HCT116 (cell line): ENCODE data around the gene BBS2. TPM values are rescaled to one million over a fixed set of nuclear protein-coding genes. Genes with fewer than 3 reads are reported as not detected.

Experiments used
- ATAC-seq: fragments of 200-7000 bp; cut with Tn5 transposase; 2 replicates; pipeline ENCODE4 v1.9.1; 2020; ENCODE audit warnings: mild to moderate bottlenecking, moderate library complexity
- BruUV-seq: library from RNA; stranded (reverse); fragments of 400-500 nt; replicated peaks from 2 replicates; lab custom pipeline; 2021; lab: Mats Ljungman, UMichigan
- CTCF ChIA-PET: fragments of 300-600 bp; sonication (Branson Sonifier 250); formaldehyde crosslinking; loops from one replicate; lab custom pipeline; 2021; ENCODE audit warnings: antibody characterized with exemption; lab: Charles Lee
- POLR2A ChIA-PET: fragments of 300-600, 350-600 bp; sonication (Branson Sonifier 250); formaldehyde crosslinking; loops from one replicate; lab custom pipeline; 2021; ENCODE audit warnings: antibody characterized with exemption; lab: Charles Lee
- RAD21 ChIA-PET, 2 experiments: fragments of 300-600 bp; sonication (Branson Sonifier 250); formaldehyde crosslinking; loops; one replicate each; lab custom pipeline; 2023; ENCODE audit warnings: low total read pairs in 2 of 2; ENCODE audit not compliant: uncharacterized antibody in 2 of 2, unreplicated experiment in 2 of 2, low non-redundant PET in 1 of 2; lab: Charles Lee
- DNase-seq: peaks from one replicate; pipeline ENCODE4 v3.0.0-alpha.2; 2010; ENCODE audit warnings: low read depth, low spot score
- H2AFZ ChIP-seq: fragments of 200-600 bp; shearing (Covaris generic), sonication (generic); 2 replicates; pipeline ENCODE4 v1.6.1; 2017; ENCODE audit warnings: low read depth, mixed run types, mixed read lengths, antibody characterized with exemption, low read length; ENCODE audit not compliant: poor library complexity, severe bottlenecking
- H3K27ac ChIP-seq: 2 replicates; pipeline ENCODE4 v1.5.1; 2012; ENCODE audit warnings: low read depth, low read length
- H3K27me3 ChIP-seq: fragments of 200-600 bp; sonication (generic); 2 replicates; pipeline ENCODE4 v1.6.1; 2016; ENCODE audit warnings: mixed run types, low read length, mixed read lengths; ENCODE audit not compliant: insufficient read depth
- H3K36me3 ChIP-seq, 2 experiments: fragments of 200-500 bp in 1 of 2; fragments of 200-600 bp in 1 of 2; sonication (Bioruptor generic) in 1 of 2; sonication (generic) in 1 of 2; 2 replicates each; pipeline versions ENCODE4 v1.5.1 to v1.6.1; 2014 to 2016; ENCODE audit warnings: low read length in 2 of 2, inconsistent platforms in 1 of 2, mixed read lengths in 1 of 2, mixed run types in 1 of 2; ENCODE audit not compliant: insufficient read depth in 2 of 2, control insufficient read depth in 1 of 2
- H3K4me1 ChIP-seq, 2 experiments: fragments of 200-600 bp in 1 of 2; sonication (generic) in 1 of 2; 2 replicates each; pipeline versions ENCODE4 v1.5.1 to v1.6.1; 2012 to 2017; ENCODE audit warnings: low read length in 2 of 2, inconsistent platforms in 1 of 2, mild to moderate bottlenecking in 1 of 2, mixed read lengths in 1 of 2, mixed run types in 1 of 2, moderate library complexity in 1 of 2; ENCODE audit not compliant: insufficient read depth in 2 of 2, control insufficient read depth in 1 of 2
- H3K4me2 ChIP-seq: fragments of 200-600 bp; sonication (generic); 2 replicates; pipeline ENCODE4 v1.6.1; 2017; ENCODE audit warnings: mixed run types, low read length, mixed read lengths
- H3K4me3 ChIP-seq, 2 experiments: fragments of 200-600 bp in 1 of 2; sonication (generic) in 1 of 2; replicated peaks in 1 of 2; 2 replicates each; pipeline ENCODE4 v1.5.1; 2011 to 2016; ENCODE audit warnings: low read length in 2 of 2, control low read depth in 1 of 2, low read depth in 1 of 2, mild to moderate bottlenecking in 1 of 2, mixed read lengths in 1 of 2, mixed run types in 1 of 2
- H3K79me2 ChIP-seq: fragments of 200-600 bp; sonication (generic); 2 replicates; pipeline ENCODE4 v1.6.1; 2017; ENCODE audit warnings: mild to moderate bottlenecking, mixed run types, low read length, moderate library complexity, mixed read lengths; ENCODE audit not compliant: insufficient read depth
- H3K9ac ChIP-seq: fragments of 200-600 bp; sonication (generic); 2 replicates; pipeline ENCODE4 v1.6.1; 2016; ENCODE audit warnings: low read length, mixed read lengths
- H3K9me2 ChIP-seq: fragments of 200-600 bp; sonication (generic), shearing (Covaris generic); 2 replicates; pipeline ENCODE4 v1.6.1; 2017; ENCODE audit warnings: mixed run types, mild to moderate bottlenecking, moderate library complexity; ENCODE audit not compliant: insufficient read depth
- H3K9me3 ChIP-seq, 2 experiments: fragments of 200-500 bp in 1 of 2; fragments of 200-600 bp in 1 of 2; sonication (Bioruptor generic) in 1 of 2; sonication (generic) in 1 of 2; 2 replicates each; pipeline ENCODE4 v1.6.1; 2014 to 2017; ENCODE audit warnings: low read length in 2 of 2, mixed read lengths in 2 of 2, inconsistent platforms in 1 of 2, low read depth in 1 of 2, mild to moderate bottlenecking in 1 of 2, mixed run types in 1 of 2, moderate library complexity in 1 of 2; ENCODE audit not compliant: control insufficient read depth in 1 of 2, insufficient read depth in 1 of 2
- H4K20me1 ChIP-seq: fragments of 200-600 bp; sonication (generic), shearing (Covaris generic); 2 replicates; pipeline ENCODE4 v1.6.1; 2017; ENCODE audit warnings: mixed run types, mild to moderate bottlenecking, moderate library complexity; ENCODE audit not compliant: insufficient read depth
- ATF3 ChIP-seq: IDR thresholded peaks from 2 replicates; pipeline ENCODE4 v1.6.1; 2012
- CBX3 ChIP-seq: IDR thresholded peaks from 2 replicates; pipeline ENCODE4 v1.6.1; 2012; ENCODE audit warnings: low read depth
- CTCF ChIP-seq, 3 experiments: fragments of 200-600 bp in 1 of 3; sonication (generic) in 1 of 3; IDR thresholded peaks in 2 of 3; conservative IDR thresholded peaks in 1 of 3; 2 replicates each; pipeline ENCODE4 v1.5.1; 2012 to 2017; ENCODE audit warnings: low read depth in 2 of 3, low read length in 2 of 3, antibody characterized with exemption in 1 of 3, borderline replicate concordance in 1 of 3, control low read depth in 1 of 3, mild to moderate bottlenecking in 1 of 3, mixed read lengths in 1 of 3, mixed run types in 1 of 3, moderate library complexity in 1 of 3; ENCODE audit not compliant: insufficient read depth in 1 of 3
- EGR1 ChIP-seq: IDR thresholded peaks from 2 replicates; pipeline ENCODE4 v1.6.1; 2012; ENCODE audit warnings: low read depth
- ELF1 ChIP-seq: IDR thresholded peaks from 2 replicates; pipeline ENCODE4 v1.6.1; 2012; ENCODE audit warnings: low read depth, borderline replicate concordance
- EZH2 ChIP-seq: fragments of 200-600 bp; sonication (generic); IDR thresholded peaks from 2 replicates; pipeline ENCODE4 v1.6.1; 2017; ENCODE audit warnings: antibody characterized with exemption, mixed run types
- EZH2phosphoT487 ChIP-seq: fragments of 200-600 bp; IDR thresholded peaks from 2 replicates; pipeline ENCODE4 v1.6.1; 2018; ENCODE audit warnings: antibody characterized with exemption, borderline replicate concordance
- FOSL1 ChIP-seq: IDR thresholded peaks from 2 replicates; pipeline ENCODE4 v1.6.1; 2012; ENCODE audit warnings: low read depth
- JUND ChIP-seq: IDR thresholded peaks from 2 replicates; pipeline ENCODE4 v1.6.1; 2012
- MAX ChIP-seq: IDR thresholded peaks from 2 replicates; pipeline ENCODE4 v1.6.1; 2012
- POLR2A ChIP-seq: IDR thresholded peaks from 2 replicates; pipeline ENCODE4 v1.7.0; 2011; ENCODE audit warnings: borderline replicate concordance; ENCODE audit not compliant: insufficient read depth, insufficient read length; ENCODE audit errors: extremely low read depth
- POLR2AphosphoS5 ChIP-seq: IDR thresholded peaks from 2 replicates; pipeline ENCODE4 v1.6.1; 2011; ENCODE audit warnings: mild to moderate bottlenecking, low read depth, low read length, moderate library complexity
- RAD21 ChIP-seq: IDR thresholded peaks from 2 replicates; pipeline ENCODE4 v1.6.1; 2012; ENCODE audit warnings: low read depth, mild to moderate bottlenecking
- REST ChIP-seq: IDR thresholded peaks from 2 replicates; pipeline ENCODE4 v1.6.1; 2012; ENCODE audit warnings: low read depth
- SIN3A ChIP-seq: IDR thresholded peaks from 2 replicates; pipeline ENCODE4 v1.6.1; 2012; ENCODE audit warnings: low read depth
- SP1 ChIP-seq: IDR thresholded peaks from 2 replicates; pipeline ENCODE4 v1.6.1; 2012; ENCODE audit warnings: low read depth
- SRF ChIP-seq: IDR thresholded peaks from 2 replicates; pipeline ENCODE4 v1.6.1; 2012; ENCODE audit warnings: low read depth
- TCF7L2 ChIP-seq: IDR thresholded peaks from 2 replicates; pipeline ENCODE4 v1.7.0; 2011; ENCODE audit warnings: borderline replicate concordance, inconsistent platforms; ENCODE audit not compliant: insufficient read depth, insufficient read length; ENCODE audit errors: extremely low read depth
- YY1 ChIP-seq: IDR thresholded peaks from 2 replicates; pipeline ENCODE4 v1.6.1; 2011; ENCODE audit warnings: low read length, low read depth, moderate library complexity, mild to moderate bottlenecking; ENCODE audit not compliant: insufficient replicate concordance; ENCODE audit errors: extremely low read depth
- ZFX ChIP-seq: fragments of 450-650 bp; IDR thresholded peaks from 2 replicates; pipeline ENCODE4 v1.6.1; 2017
- ZNF274 ChIP-seq: fragments of 200-500 bp; sonication (Bioruptor generic); IDR thresholded peaks from 2 replicates; pipeline ENCODE4 v1.6.1; 2014; ENCODE audit warnings: mild to moderate bottlenecking, low read depth, low read length, inconsistent platforms
- intact Hi-C: fragments of 100-400 bp; cut with micrococcal nuclease; formaldehyde crosslinking; loops from 2 replicates; pipeline ENCODE4 v1.10.0; 2022
- total RNA-seq: library from RNA; stranded (reverse); gene quantifications from one replicate; pipeline ENCODE4 v1.2.1, GENCODE V29; 2021; ENCODE audit not compliant: unreplicated experiment

Gene BBS2
- total RNA-seq, 1 experiment from 2014 or later: 26.7 TPM

GRCh38 chr16:56510544-56510943, 9.3 kb downstream of the BBS2 start (continued):
- no peak for TF ChIP-seq EZH2
- TF ChIP-seq FOSL1: no peak
- no peak for TF ChIP-seq ZNF274
- no peak for TF ChIP-seq ZFX
- no peak for TF ChIP-seq RAD21
- no peak for TF ChIP-seq JUND
- TF ChIP-seq, all 23 proteins: peak for 0

- intact Hi-C loops: no loop called here
- Histone ChIP-seq H2AFZ (no peak overlapping the region), H3K4me3 (no peak overlapping the region), H4K20me1 (no peaks in the 10 kb centered on the region), H3K4me1 (no peaks in the 10 kb centered on the region), H3K4me2 (no peak overlapping the region), H3K27ac (no peak overlapping the region), H3K9me3 (no peaks in the 10 kb centered on the region), H3K36me3 (peaks cover 0 to 15% of the 10 kb centered on the region in 2 experiments; a peak in 1 of 4 replicates), H3K9ac (no peak overlapping the region), H3K27me3 (no peaks in the 10 kb centered on the region), H3K79me2 (no peaks in the 10 kb centered on the region), H3K9me2 (no peaks in the 10 kb centered on the region)
- ChIA-PET RAD21 (no interaction called here), POLR2A (interaction anchor here (1.5 kb wide), 1 partner anchor 13 kb away, joined by 4 read pairs; the partner anchor contains the start of gene BBS2), CTCF (no interaction called here)
- no peak for DNase-seq
- no TSS peak for BruUV-seq
- ATAC-seq: no peak
- TF ChIP-seq REST (no peak), CTCF (IDR thresholded peaks at IDR 0.05 in 2 of 3, conservative IDR thresholded peaks at IDR 0.05 in 1 of 3; ENCODE audit: borderline replicate concordance in 1 of 3, insufficient read depth in 1 of 3, low read depth in 2 of 3, low read length in 2 of 3) (no peak), RAD21 (no peak), EGR1 (no peak), ZFX (no peak), YY1 (no peak), EZH2 (no peak), EZH2phosphoT487 (no peak), POLR2A (no peak), CBX3 (no peak), ATF3 (no peak), SRF (no peak), SIN3A (no peak), POLR2AphosphoS5 (no peak), ELF1 (no peak), TCF7L2 (no peak), SP1 (no peak), MAX (no peak), JUND (no peak)
These were observed 12.9 kb downstream of the BBS2 start for GRCh38 chr16:56506941-56507340.
